ENCODE measurements around the gene C16orf54.

GRCh38 chr16:29738514-29738913 is 7.3 kb downstream of the C16orf54 start:
- TF ChIP-seq TAF1 (IDR thresholded peaks at IDR 0.05; ENCODE audit: low read depth) (no peak), MAX (IDR thresholded peaks at IDR 0.05) (no peak)

Measured in Ishikawa (cell line).